HG02763 (cell line): Measurements from ENCODE around the gene RASSF7.

ENCODE experiments used
- ATAC-seq: cut with Tn5 transposase; IDR thresholded peaks from one replicate; pipeline ENCODE4 v1.9.1; 2021; ENCODE audit warnings: mild to moderate bottlenecking, moderate library complexity; ENCODE audit not compliant: unreplicated experiment

RASSF7 gene

DNA sequence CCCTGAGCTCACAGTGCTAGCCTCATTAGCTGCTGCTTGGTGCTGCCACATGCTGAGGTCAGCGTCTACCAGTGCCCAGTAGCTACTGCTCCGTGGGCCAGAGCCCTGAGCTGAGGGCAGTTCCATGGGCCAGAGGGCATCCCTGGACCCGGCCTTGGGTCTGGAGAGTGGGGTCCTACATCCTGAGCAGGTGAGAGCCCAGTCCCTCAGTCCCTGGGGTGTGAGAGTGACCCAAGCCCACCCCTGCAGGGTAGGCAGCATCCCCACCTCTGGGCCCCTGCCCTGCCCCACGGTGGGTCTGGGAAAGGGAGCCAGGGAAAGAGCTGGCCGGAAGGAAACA is 10.1 kb upstream of the RASSF7 start:
- no peak for ATAC-seq

DNA sequence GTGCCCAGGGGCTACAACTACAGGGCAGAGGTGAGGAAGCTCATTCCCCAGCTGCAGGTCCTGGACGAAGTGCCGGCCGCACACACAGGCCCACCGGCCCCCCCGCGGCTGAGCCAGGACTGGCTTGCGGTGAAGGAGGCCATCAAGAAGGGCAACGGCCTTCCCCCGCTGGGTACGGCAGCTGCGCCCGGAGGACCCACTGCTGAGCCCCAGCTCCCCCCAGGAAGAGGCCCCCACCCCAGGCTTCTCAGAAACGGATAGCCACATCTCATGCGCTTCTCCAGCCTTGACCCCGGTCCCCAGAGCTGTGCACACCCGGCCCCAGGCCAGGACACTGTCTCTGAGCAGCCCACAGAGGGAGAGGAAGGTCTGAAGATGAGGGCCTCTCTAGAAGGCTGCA is 9.6 kb upstream of the RASSF7 start:
- no peak for ATAC-seq

DNA sequence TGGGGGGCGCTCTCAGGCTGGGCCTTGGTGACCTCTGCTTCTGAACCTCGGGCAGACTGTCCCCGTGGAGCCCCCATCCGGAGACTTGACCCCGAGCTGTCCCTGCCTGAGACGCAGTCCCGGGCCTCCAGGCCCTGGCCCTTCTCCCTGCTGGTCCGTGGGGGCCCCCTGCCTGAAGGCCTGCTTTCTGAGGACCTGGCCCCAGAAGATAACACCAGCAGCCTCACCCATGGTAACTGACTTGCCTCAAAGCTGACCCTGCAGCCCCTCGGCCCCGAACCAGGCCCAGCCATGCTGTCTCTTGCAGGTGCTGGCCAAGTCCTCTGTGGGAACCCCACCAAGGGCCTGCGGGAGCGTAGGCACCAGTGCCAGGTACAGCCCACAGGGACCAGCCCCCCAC is 9.2 kb upstream of the RASSF7 start:
- no peak for ATAC-seq

DNA sequence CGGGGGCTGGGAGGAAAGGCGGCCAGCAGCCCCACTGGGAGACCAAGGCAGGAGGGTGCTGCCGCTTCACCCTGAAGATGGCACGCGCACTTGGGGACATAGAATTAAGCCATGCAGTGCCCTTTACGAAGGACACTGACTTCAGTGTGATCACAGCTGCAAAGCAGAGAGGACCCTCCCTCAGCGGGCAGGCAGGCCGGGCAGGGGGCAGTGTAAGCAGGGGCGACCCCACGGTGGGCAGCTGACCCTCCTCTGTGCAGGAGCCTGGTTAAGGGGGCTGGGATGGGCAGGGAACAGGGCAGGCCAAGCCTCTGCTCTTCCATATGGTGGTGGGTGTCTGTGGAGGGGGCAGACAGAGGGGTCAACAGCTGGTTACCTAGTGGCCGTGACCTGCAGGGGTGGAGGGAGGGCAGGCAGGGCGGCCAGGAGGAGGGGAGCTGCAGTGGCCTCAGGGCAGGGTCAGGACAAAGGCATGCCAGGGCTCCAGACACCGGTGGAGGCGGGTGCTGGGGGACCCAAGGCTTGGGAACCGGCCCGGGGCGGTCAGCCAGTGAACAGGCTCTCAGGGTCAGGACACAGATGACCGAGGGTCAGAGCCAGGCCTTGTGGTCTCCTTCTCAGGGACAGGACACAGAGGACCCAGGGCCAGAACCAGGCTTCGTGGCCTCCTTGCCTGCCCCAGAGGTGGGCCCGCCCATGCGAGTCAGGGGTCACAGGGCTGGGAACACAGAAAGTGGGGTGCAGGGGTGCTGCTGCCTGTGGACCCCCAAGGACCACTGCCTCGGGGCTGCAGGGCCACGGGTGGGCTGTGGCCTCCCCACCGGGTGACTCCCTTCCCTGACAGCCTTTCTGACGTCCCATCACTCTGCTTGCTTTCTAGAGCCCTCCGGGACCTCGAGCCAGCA is 7.4 kb upstream of the RASSF7 start:
- no peak for ATAC-seq

DNA sequence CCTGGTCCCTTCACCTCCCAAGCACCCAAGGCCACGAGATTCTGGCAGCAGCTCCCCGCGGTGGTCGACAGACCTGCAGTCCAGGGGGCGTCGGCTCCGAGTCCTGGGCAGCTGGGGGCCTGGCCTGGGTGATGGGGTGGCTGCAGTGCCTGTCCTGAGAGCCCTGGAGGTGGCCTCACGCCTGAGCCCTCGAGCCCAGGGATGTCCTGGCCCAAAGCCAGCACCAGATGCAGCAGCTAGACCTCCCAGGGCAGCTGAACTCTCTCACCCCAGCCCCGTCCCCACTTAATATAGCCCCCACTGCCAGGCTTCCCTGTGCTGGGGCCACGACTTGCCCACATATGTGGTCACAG is 6.8 kb upstream of the RASSF7 start:
- ATAC-seq: no peak

DNA sequence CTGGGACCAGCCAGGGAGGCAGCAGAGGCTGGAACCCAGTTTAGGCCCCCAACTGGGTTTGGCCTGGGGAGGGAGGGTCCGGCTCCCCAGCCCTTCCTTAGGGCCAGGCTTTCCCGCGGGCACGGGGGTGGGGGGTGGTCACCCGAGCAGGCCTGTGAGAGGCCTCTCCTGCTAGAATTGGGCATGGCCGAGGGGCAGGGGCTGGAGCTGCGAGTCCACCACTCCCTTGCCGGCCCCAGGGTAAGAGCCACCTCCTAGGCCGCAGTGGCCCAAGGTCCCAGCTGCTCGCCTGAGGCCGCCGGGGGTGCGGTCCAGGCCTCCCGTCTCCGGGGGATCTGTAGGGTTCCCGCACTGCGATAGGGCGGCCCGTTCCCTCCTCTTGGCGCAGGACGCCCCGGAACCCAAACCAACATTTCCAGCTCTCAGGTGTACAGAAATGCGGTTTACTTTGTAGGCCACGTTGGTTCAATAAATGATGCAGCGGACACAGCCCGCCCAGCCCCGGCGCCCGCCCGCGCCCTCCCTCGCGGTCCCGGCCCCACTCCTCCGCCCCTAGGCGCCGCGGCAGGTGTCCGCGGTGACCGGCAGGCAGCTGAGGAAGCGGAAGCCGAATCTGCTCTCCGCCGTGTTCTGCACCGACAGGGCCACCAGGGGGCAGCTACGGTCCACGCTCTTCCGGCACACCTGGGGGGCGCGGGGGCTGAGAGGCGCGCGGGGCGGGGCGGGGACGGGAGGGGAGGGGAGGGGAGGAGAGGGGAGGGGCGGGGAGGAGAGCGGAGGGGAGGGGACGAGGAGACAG is 6.1 kb upstream of the RASSF7 start:
- peak; percentile 47 for ATAC-seq

DNA sequence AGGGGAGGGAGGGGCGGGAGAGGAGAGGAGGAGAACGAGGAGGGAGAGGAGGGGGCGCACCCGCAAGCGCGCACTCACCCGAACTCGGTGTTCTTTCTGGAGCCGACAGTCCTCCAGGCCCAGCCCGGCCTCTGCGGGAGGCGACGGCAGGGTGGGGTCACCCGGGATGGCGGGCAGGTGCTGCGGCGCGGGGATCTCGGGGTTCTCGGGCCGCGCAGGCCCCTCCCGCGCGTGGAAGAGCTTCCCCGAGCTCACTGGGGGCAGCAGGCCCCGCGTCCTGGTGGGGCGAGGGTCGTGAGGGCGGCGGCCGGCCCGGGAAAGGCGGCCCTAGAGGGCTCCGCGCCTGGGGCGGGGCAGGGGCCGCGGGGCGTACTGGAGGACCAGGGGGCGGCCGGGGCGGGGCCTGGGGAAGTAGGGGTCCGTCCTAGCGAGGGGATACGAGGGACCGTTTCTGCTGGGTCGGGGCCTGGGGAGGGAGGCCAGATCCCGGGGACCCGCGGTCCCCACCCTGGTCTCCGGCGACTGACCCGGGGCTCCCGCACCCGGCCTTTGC is 5.5 kb upstream of the RASSF7 start:
- no peak for ATAC-seq

DNA sequence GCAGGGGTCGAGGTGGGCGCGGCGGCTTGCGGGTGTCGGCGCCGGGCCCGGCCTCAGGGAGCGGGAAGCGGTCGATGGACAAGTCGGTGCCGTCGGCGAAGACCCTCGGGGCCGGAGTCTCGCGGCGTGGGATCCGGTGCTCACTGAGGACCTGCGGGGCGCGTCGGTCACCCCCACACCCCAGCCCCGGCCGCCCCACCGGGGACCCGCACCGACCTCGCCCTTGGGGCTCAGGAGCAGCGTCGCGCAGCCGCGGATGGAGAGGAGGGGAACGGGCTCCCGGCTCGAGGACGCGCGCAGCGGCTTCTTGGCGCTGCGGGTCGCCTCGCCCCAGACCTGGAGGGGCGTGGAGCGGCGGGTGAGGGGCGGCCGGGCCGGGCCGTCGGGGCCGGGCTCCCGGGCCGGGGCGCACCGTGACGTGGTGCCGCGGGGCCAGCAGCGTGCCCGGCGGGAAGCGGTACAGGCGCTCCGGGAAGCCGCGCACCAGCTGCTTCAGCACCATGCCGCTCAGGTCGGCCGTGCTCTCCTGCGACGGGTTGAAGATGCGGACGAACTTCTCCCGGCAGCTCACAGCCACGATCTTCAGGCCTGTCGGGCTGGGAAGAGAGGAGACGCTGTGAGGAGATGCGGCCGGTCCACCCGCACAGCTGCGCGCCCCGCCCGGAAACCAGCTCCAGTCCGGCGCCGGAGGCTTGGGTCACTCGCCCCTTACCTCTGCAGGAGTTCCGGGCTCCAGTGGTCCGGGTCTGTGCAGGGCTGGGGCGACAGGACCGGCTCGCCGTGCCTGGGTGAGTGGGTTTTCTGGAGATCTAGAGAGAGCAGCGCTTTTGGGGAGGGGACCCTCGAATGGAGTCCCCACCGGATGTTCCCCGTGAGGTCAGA is 4.7 kb upstream of the RASSF7 start:
- ATAC-seq: no peak

DNA sequence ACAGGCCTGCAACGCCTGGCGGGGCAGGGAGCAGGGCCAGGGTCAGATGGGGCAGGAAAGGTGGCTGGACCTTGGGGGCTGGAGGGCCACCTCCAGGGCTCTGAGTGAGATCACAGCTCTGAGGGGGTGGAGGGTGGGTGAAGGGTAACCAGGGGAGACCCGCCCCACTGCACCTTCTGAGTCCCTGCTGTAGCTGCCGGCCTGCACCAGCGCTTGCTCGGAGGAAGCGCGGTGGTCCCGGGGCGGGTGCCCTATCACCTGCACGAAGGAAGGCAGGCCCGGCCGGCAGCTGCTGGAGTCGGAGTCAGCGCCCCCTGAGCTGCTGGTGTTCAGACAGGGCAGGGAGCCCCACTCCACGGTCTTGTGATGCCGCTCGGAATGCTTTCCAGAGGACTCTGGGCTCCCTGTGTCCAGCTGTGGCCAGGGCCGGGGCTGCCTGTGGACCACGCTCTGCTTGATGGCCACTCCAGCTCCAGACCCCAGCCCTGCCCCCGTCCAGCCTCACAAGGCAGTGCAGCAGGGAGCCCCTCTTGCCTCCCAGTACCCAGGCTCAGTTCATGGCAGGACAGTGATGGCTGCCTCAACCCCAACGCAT is 4.0 kb upstream of the RASSF7 start:
- ATAC-seq: no peak

DNA sequence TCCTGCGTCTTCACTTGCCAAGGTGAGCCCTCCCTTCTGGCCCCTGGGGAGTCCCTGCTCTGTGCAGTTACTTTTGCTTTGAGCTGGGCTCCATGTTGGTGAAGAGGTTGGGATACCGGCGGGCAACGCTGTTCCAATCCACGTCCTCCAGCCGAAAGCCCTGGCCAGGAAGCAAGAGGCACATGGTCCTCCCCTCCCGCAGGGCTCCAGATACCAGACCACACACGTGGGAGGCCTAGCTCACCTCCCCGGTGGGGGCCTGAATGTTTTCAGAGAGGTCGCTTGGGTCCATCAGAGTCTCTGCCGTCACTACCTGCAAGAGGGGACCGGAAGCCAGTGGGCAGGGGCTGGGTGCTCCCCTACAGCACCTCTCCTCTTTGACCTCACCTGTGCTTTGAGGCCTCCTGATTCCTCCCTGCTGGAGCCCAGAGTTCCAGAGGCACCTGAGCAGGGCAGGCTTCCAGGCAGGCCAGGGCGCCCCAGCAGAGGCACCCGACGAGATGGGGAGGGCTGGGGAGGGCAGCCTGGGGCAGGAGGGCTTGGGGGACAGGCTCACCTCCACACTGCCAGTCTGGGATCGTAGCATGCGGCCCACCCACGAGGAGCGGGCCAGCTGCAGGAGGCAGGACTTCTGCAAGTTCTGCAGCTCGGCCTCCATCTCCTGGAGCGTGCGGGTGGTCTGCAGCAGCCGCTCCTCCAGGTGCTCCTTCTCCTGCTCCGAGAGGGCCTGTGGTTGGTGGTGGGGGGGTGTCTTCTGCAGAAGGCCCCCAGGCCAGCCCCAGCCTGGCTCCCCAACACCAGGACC is 3.2 kb upstream of the RASSF7 start:
- no peak for ATAC-seq

DNA sequence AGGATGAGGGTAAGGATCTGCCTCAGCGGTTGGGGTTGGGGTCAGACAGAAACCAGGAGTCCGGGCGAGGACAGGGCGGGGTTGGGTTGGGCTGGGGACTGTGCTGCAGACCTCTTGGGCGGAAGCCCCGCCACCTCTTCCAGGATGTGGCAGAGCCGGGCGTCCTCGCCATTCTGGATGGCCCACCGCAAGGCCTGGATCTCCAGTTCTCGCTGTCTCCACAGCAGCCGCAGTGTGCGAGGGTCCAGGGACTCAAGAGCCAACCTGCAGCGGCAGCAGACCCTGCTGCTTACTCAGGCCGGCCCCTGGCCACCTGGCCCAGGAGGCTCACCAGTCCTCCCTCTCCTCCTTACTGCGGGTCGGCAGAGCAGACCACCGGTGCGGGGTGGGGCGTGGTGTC is 2.3 kb upstream of the RASSF7 start:
- ATAC-seq: no peak

DNA sequence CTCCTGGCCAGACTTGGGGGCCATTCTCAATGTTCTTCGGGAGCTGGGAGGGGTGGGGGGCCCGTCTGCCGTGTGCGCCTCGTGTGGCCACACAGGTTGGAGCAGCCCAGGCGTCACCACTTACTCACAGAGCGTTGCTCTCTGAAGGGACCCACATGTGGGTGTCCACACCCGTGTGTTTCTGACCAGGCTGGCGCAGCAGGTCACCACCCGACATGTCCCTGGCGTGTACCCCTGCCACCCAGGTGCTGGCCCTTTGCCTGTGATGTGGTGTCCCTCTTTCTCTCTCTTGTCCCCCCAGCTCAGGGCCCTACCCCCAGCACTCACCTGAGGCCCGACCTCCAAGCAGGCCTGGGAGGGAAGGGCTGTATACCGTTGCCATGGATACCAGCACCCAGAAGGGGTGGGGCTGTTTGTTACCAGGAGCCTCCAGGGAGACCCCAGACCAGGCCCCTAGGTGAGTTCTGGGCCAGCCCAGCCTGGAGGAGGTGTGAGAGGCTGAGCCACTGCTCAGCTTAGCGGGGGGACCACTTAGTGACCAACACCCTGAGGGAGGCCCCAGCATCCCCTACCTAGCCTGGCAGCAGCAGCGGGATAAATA is 1.6 kb upstream of the RASSF7 start:
- ATAC-seq: no peak

DNA sequence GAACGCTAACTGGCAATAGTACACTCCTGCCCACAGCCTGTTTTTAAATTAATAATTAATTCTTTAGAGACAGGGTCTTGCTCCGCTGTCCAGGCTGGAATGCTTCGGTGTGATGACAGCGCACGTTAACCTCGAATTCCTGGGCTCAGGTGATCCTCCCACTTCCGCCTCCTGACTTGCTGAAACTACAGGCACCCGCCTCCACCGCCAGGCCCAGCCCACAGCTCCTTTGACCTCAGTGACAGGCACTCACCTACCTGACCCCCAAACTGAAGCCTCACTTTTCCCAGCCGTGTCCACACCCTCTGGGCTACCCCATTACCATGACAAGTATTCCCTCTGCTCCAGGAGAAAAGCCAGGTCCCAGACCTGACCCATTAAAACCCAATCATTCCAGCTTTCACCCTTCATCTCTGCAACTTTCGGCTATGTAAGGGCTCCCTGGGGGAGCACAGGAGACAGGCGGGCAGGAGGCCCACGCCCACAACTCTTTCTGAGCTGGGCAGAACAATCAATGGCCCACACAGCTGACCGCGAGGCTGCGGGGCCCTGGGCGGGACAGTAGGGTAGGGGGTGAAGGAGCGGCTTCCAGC is 962 bp upstream of the RASSF7 start:
- ATAC-seq: no peak

DNA sequence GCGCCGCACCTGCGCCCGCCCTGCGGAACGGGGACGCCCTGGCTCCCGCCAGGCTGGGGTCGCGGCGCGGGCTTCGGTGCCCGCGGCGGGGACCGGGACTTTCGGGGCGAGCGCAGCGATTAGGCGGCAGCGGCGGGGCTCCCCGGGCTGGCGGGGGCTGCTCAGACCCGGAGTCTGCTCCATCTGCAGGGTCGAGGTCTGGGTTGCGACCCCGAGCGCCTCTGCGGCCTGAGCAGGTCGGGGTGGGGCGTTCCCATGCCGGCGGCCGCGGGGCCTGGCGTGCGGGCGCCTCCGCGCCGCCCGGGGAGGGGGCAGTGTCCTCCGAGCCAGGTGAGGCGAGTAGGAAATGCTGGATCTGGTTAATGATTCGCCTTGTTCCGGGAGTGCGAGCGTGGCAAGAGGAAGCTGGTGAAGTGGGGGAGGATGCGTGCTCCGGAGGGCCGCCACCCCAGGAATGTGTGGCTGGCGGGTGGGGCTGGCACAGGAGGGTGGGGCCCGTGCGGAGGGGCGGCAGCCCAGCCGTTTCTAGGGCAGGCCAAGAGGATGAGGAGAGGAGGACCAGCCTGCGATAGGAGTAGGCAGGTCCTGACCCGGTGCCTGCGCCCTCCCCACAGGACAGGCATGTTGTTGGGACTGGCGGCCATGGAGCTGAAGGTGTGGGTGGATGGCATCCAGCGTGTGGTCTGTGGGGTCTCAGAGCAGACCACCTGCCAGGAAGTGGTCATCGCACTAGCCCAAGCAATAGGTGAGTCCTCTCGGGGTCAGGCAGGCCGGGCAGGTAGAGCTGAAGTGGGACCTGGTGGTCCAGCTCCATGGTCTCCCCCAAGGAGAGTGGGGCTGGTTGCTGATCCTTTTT is 606 bp downstream of the RASSF7 start:
- peak; percentile 11 for ATAC-seq

DNA sequence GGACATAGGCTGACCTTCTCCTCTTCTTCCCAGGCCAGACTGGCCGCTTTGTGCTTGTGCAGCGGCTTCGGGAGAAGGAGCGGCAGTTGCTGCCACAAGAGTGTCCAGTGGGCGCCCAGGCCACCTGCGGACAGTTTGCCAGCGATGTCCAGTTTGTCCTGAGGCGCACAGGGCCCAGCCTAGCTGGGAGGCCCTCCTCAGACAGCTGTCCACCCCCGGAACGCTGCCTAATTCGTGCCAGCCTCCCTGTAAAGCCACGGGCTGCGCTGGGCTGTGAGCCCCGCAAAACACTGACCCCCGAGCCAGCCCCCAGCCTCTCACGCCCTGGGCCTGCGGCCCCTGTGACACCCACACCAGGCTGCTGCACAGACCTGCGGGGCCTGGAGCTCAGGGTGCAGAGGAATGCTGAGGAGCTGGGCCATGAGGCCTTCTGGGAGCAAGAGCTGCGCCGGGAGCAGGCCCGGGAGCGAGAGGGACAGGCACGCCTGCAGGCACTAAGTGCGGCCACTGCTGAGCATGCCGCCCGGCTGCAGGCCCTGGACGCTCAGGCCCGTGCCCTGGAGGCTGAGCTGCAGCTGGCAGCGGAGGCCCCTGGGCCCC is 1.4 kb downstream of the RASSF7 start:
- ATAC-seq: no peak

DNA sequence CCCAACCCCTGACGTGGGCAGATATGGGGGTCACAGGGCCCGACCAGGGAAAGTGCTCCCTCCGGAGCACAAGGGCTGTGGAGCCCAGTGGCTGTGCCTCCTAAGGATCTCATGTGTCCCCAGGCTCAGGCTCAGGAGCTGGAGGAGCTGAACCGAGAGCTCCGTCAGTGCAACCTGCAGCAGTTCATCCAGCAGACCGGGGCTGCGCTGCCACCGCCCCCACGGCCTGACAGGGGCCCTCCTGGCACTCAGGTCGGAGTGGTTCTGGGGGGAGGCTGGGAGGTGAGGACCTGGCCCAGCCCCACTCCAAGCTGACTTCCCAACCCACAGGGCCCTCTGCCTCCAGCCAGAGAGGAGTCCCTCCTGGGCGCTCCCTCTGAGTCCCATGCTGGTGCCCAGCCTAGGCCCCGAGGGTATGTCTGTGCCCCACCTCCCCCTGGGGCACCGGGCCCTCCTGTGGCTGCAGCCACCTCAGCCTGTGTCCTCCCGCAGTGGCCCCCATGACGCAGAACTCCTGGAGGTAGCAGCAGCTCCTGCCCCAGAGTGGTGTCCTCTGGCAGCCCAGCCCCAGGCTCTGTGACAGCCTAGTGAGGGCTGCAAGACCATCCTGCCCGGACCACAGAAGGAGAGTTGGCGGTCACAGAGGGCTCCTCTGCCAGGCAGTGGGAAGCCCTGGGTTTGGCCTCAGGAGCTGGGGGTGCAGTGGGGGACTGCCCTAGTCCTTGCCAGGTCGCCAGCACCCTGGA is 2.5 kb downstream of the RASSF7 start:
- no peak for ATAC-seq
